Skin epidermis (tissue), 12 donors: ENCODE data around the gene LSM14B.

ENCODE experiments used
- H3K27ac ChIP-seq, 21 experiments: fragments of 200-600 bp; sonication (generic) in 11 of 21; one replicate each; pipeline ENCODE4 v1.5.0; 2020; ENCODE audit warnings: mild to moderate bottlenecking in 3 of 21, inconsistent platforms in 2 of 21, moderate library complexity in 2 of 21
- H3K4me3 ChIP-seq, 7 experiments: fragments of 200-600 bp; sonication (generic) in 2 of 7; one replicate each; pipeline ENCODE4 v1.5.0; 2020; ENCODE audit warnings: inconsistent platforms in 2 of 7, mild to moderate bottlenecking in 2 of 7, moderate library complexity in 1 of 7

Gene LSM14B

GRCh38 chr20:62128502-62128901 is 6.2 kb downstream of the LSM14B start:
- Histone ChIP-seq H3K4me3 (no peak overlapping the region), H3K27ac (no peak overlapping the region)

- Histone ChIP-seq H3K4me3 (no peak overlapping the region), H3K27ac (peak overlapping the region in 1 of 21 experiments; percentile 23)
These were observed 7.7 kb downstream of the LSM14B start for GRCh38 chr20:62129731-62130531.

GRCh38 chr20:62131560-62132320 is 9.5 kb downstream of the LSM14B start:
- no peak overlapping the region for H3K4me3 ChIP-seq
- H3K27ac ChIP-seq, result peak overlapping the region in 5 of 21 experiments; percentile 25 to 66 (median 36)

- no peak overlapping the region for H3K4me3 ChIP-seq
- H3K27ac ChIP-seq, result peak overlapping the region in 14 of 21 experiments; percentile 25 to 71 (median 46)
These were observed 10.1 kb downstream of the LSM14B start for GRCh38 chr20:62132421-62132820.

GRCh38 chr20:62133051-62133845 is 11.0 kb downstream of the LSM14B start:
- peak overlapping the region in 18 of 21 experiments; percentile 4 to 71 (median 46) for H3K27ac ChIP-seq

GRCh38 chr20:62133864-62134263 is 11.6 kb downstream of the LSM14B start:
- Histone ChIP-seq H3K4me3 (no peak overlapping the region), H3K27ac (peak overlapping the region in 3 of 21 experiments; percentile 44 to 62 (median 46))

More at GRCh38 chr20:62133051-62133845, 11.0 kb downstream of the LSM14B start:
- no peak overlapping the region for H3K4me3 ChIP-seq

- H3K27ac ChIP-seq, result peak overlapping the region in 8 of 21 experiments; percentile 6 to 62 (median 31)
- no peak overlapping the region for H3K4me3 ChIP-seq
These were observed 12.5 kb downstream of the LSM14B start for GRCh38 chr20:62134735-62135231.

GRCh38 chr20:62135573-62136266 is 13.4 kb downstream of the LSM14B start:
- Histone ChIP-seq H3K27ac (no peak overlapping the region), H3K4me3 (no peak overlapping the region)

GRCh38 chr20:62136283-62137091 is 14.2 kb downstream of the LSM14B start:
- H3K27ac ChIP-seq, result no peak overlapping the region
- H3K4me3 ChIP-seq, result no peak overlapping the region

GRCh38 chr20:62137092-62137384 is 14.8 kb downstream of the LSM14B start:
- Histone ChIP-seq H3K27ac (no peak overlapping the region), H3K4me3 (no peak overlapping the region)

- Histone ChIP-seq H3K27ac (no peak overlapping the region), H3K4me3 (no peak overlapping the region)
These were observed 15.4 kb downstream of the LSM14B start for GRCh38 chr20:62137478-62138203.

GRCh38 chr20:62138204-62138543 is 15.9 kb downstream of the LSM14B start:
- no peak overlapping the region for H3K4me3 ChIP-seq
- H3K27ac ChIP-seq, result no peak overlapping the region

- H3K4me3 ChIP-seq, result no peak overlapping the region
- H3K27ac ChIP-seq, result no peak overlapping the region
These were observed 16.6 kb downstream of the LSM14B start for GRCh38 chr20:62138912-62139311.

- no peak overlapping the region for H3K27ac ChIP-seq
- no peak overlapping the region for H3K4me3 ChIP-seq
These were observed 17.4 kb downstream of the LSM14B start for GRCh38 chr20:62139636-62140035.

GRCh38 chr20:62141043-62141396 is 18.7 kb downstream of the LSM14B start:
- H3K4me3 ChIP-seq, result peak overlapping the region in 1 of 7 experiments; percentile 93
- peak overlapping the region in 16 of 21 experiments; percentile 4 to 100 (median 92) for H3K27ac ChIP-seq

- H3K4me3 ChIP-seq, result peak overlapping the region; percentile 62 to 97 (median 91)
These were observed 19.3 kb downstream of the LSM14B start for GRCh38 chr20:62141397-62142251.

More at GRCh38 chr20:62141397-62142251, 19.3 kb downstream of the LSM14B start:
- H3K27ac ChIP-seq, result peak overlapping the region in 20 of 21 experiments; percentile 88 to 100 (median 94)
